Large intestine (tissue), 3 donors: ENCODE results near the gene MAP4K2. TPM values are rescaled to one million over a fixed set of nuclear protein-coding genes. Genes with fewer than 3 reads are reported as not detected.

Experiments
- DNase-seq, 2 donors: peaks; one replicate each; pipeline versions ENCODE4 v3.0.0 to v3.0.0-alpha.2; 2013
- H3K27ac ChIP-seq: one replicate; pipeline ENCODE4 v1.5.1; 2013; ENCODE audit warnings: low read length
- H3K27me3 ChIP-seq: 2 replicates; pipeline ENCODE4 v1.6.1; 2013; ENCODE audit warnings: low read length; ENCODE audit not compliant: control insufficient read depth, insufficient read depth
- H3K36me3 ChIP-seq: 2 replicates; pipeline ENCODE4 v1.6.1; 2013; ENCODE audit warnings: low read length; ENCODE audit not compliant: control insufficient read depth, insufficient read depth
- H3K4me1 ChIP-seq: one replicate; pipeline ENCODE4 v1.6.1; 2013; ENCODE audit warnings: low read length; ENCODE audit not compliant: control insufficient read depth, insufficient read depth
- H3K4me3 ChIP-seq: one replicate; pipeline ENCODE4 v1.5.1; 2013; ENCODE audit warnings: low read length
- H3K9me3 ChIP-seq: one replicate; pipeline ENCODE4 v1.6.1; 2013; ENCODE audit warnings: mild to moderate bottlenecking, low read depth, low read length, moderate library complexity; ENCODE audit not compliant: control insufficient read depth
- WGBS: methylation state at CpG from one replicate; pipeline ENCODE4 v1.1.5; 2013; ENCODE audit warnings: low lambda C conversion rate; ENCODE audit not compliant: insufficient coverage; 5-methylcytosine and 5-hydroxymethylcytosine counted together
- polyA plus RNA-seq: library from polyadenylated mRNA; unstranded; fragments of 120-200 nt; gene quantifications from one replicate; pipeline ENCODE4 v1.2.1, GENCODE V29; 2013

MAP4K2 gene
- polyA plus RNA-seq, 1 donor, result 13.5 TPM

DNA sequence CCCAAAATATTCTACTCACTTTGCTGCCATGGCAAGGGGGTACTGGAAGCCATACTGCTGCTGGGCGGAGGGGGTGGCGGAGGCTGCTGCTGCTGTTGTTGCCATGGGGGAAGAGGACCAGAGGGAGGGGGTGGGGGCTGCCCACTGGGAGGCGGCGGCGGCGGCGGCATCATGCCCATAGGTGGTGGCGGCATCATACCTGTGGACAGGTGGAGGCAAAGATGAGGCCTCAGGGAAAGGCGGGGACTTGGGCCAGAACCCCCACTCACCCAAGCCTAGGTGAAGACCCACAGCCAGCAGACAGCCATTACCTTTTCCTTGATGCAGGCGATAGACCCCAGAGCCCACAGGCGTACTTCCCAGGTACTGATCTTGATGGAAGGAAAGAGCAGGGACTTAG is 36.1 kb downstream of the MAP4K2 start:
- H3K4me3 ChIP-seq, result no peak overlapping the region
- H3K27me3 ChIP-seq, result no peaks in the 10 kb centered on the region
- H3K27ac ChIP-seq, result no peak overlapping the region
- H3K4me1 ChIP-seq, result no peaks in the 10 kb centered on the region
- DNase-seq, result no peak
- H3K9me3 ChIP-seq, result peaks cover 2% of the 10 kb centered on the region
- peaks cover 92% of the 10 kb centered on the region for H3K36me3 ChIP-seq
- no CpG with 5 or more reads among the region's 11 CpGs for WGBS

GRCh38 chr11:64765851-64766665 is 37.0 kb downstream of the MAP4K2 start:
- WGBS, result no CpG with 5 or more reads among the region's 42 CpGs
- no peak overlapping the region for H3K27ac ChIP-seq

DNA sequence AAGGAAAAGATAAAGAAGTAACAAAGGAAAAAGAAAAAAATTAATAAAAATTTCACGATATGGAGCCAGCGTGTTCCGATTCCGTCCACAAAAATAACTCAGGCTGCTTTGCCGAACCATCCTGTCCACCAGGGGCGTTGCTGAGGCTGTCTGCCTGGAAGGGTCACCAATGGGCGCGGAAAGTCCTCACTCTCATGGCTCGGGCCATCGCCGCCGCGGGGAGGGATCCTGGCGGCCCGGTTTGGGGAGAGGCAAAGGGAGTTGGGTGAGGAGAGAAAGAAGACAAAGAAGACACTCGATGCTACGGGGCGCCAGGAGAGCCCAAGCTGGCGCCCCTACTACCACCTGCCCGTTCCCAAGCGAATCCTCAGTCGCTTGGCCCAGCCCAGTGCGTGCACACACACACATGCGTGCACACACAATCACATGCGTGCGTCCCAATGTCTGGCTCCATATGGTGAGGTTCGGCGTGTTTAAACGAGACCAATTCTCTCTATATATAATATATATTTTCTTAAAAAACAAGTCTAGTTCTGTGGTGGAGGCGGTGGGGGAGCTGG is 37.6 kb downstream of the MAP4K2 start:
- 80% methylated on average over 1 of the region's 30 CpGs for WGBS
- no peaks in the 10 kb centered on the region for H3K4me1 ChIP-seq
- H3K27me3 ChIP-seq, result no peaks in the 10 kb centered on the region
- no peak overlapping the region for H3K27ac ChIP-seq
- H3K36me3 ChIP-seq, result peaks cover 79% of the 10 kb centered on the region
- no peak overlapping the region for H3K4me3 ChIP-seq
- no peak for DNase-seq
- peaks cover 2% of the 10 kb centered on the region for H3K9me3 ChIP-seq

More at GRCh38 chr11:64765851-64766665, 37.0 kb downstream of the MAP4K2 start:
- Histone ChIP-seq H3K9me3 (peaks cover 2% of the 10 kb centered on the region), H3K27me3 (no peaks in the 10 kb centered on the region), H3K36me3 (peaks cover 86% of the 10 kb centered on the region), H3K4me3 (no peak overlapping the region), H3K4me1 (no peaks in the 10 kb centered on the region)
- DNase-seq, result no peak

DNA sequence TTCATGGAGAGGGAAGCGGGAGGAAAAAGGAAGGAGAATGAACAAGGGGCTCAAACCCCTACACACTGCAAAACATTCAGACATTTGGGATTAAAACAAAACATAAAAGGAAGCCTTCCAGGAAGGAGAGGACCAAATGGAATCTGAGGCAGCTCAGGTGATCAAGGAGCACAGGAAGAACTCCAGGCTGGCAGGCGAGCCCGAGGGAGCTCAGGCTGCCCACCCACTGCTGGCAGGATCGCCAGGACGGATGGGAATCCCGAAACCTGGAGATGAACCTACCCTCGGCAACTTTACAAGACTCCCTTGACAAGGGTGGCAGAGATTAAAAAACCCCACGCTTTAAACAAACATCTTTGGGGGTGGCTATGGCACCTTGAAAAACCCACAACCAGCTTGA is 38.3 kb downstream of the MAP4K2 start:
- Histone ChIP-seq H3K36me3 (peaks cover 73% of the 10 kb centered on the region), H3K27ac (no peak overlapping the region)
- WGBS, result no CpG with 5 or more reads among the region's 8 CpGs

DNA sequence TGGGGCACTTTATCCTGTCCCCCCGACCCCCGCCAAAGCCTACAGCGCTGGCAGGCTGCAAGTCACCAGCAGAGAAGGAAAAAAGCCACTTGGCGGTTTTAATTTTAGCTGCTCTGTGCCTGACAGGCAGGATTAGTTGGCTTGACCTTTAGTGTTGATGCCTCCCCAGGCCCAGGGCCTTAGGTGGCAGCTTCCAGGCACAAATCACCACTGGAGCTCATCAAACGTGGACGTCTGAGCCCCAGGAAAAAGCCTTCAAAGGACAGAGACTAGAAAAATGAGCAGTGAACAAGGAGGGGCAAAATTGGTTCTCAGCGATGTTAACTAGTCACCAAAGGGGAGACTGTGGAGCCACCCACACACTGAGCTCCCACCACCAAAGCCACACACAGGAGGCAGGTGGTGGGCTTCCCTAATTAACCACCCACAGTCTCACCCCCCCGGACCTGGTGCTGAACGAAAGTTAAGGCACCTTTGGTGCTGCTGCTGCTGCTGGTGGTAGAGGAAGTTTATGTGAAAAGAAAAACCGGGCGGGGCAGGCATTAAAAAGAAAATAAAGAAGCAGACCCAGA is 38.9 kb downstream of the MAP4K2 start:
- Histone ChIP-seq H3K36me3 (peaks cover 67% of the 10 kb centered on the region), H3K27ac (no peak overlapping the region), H3K9me3 (peaks cover 2% of the 10 kb centered on the region), H3K27me3 (no peaks in the 10 kb centered on the region), H3K4me1 (peaks cover 5% of the 10 kb centered on the region), H3K4me3 (no peak overlapping the region)
- WGBS, result 100% methylated on average over 1 of the region's 11 CpGs
- DNase-seq, result no peak

More for the DNA sequence above, 38.3 kb downstream of the MAP4K2 start:
- Histone ChIP-seq H3K9me3 (peaks cover 2% of the 10 kb centered on the region), H3K4me3 (no peak overlapping the region), H3K27me3 (no peaks in the 10 kb centered on the region), H3K4me1 (peaks cover 5% of the 10 kb centered on the region)
- no peak for DNase-seq

- no peaks in the 10 kb centered on the region for H3K27me3 ChIP-seq
- H3K9me3 ChIP-seq, result peaks cover 2% of the 10 kb centered on the region
- H3K4me1 ChIP-seq, result peaks cover 5% of the 10 kb centered on the region
- no peak overlapping the region for H3K4me3 ChIP-seq
- H3K36me3 ChIP-seq, result peaks cover 61% of the 10 kb centered on the region
- no peak overlapping the region for H3K27ac ChIP-seq
- DNase-seq, result no peak
- no CpG with 5 or more reads among the region's 6 CpGs for WGBS
Measured at GRCh38 chr11:64763526-64764039, 39.4 kb downstream of the MAP4K2 start.

- no peaks in the 10 kb centered on the region for H3K27me3 ChIP-seq
- H3K27ac ChIP-seq, result no peak overlapping the region
- no peak overlapping the region for H3K4me3 ChIP-seq
- WGBS, result no CpG with 5 or more reads among the region's 13 CpGs
- H3K4me1 ChIP-seq, result peaks cover 5% of the 10 kb centered on the region
- peaks cover 2% of the 10 kb centered on the region for H3K9me3 ChIP-seq
- H3K36me3 ChIP-seq, result peaks cover 54% of the 10 kb centered on the region
- no peak for DNase-seq
Measured at GRCh38 chr11:64762674-64763525, 40.1 kb downstream of the MAP4K2 start.

DNA sequence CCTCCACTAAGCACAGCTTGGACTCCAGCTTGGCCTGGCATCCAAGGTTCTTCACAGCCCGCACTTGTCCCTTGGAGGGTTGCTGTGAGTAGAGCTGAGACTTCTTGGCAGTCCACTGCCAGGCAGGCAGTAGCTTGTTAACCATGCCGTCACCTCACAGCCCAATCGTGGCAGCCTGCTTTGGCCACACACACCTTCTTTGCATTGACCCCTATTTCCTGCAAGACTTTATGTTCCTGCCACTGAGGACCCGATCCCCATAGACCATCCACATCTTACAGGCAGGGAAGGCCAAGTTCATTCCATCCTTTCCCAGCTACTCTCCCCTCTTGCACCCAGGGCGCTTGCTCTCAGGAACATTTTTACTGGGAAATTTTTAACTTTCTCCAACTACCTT is 40.7 kb downstream of the MAP4K2 start:
- no peaks in the 10 kb centered on the region for H3K27me3 ChIP-seq
- peaks cover 48% of the 10 kb centered on the region for H3K36me3 ChIP-seq
- H3K4me1 ChIP-seq, result peaks cover 5% of the 10 kb centered on the region
- no peak for DNase-seq
- peaks cover 2% of the 10 kb centered on the region for H3K9me3 ChIP-seq
- H3K4me3 ChIP-seq, result no peak overlapping the region
- no CpG with 5 or more reads among the region's 5 CpGs for WGBS
- no peak overlapping the region for H3K27ac ChIP-seq

GRCh38 chr11:64760759-64761420 is 42.1 kb downstream of the MAP4K2 start:
- DNase-seq, result no peak
- H3K4me1 ChIP-seq, result peaks cover 5% of the 10 kb centered on the region
- peaks cover 2% of the 10 kb centered on the region for H3K9me3 ChIP-seq
- peaks cover 36% of the 10 kb centered on the region for H3K36me3 ChIP-seq
- no CpG with 5 or more reads among the region's 7 CpGs for WGBS
- H3K27ac ChIP-seq, result no peak overlapping the region
- H3K27me3 ChIP-seq, result no peaks in the 10 kb centered on the region
- no peak overlapping the region for H3K4me3 ChIP-seq
